HepG2 (cell line): Measurements from ENCODE around the gene IFI27.

Experiments
- CEBPB ChIP-seq: IDR thresholded peaks from 2 replicates; pipeline ENCODE4 v1.6.1; 2011; ENCODE audit warnings: low read depth, low read length, improper control_type of control experiment, borderline replicate concordance
- FOXM1 ChIP-seq: sonication (generic); formaldehyde crosslinking; IDR thresholded peaks from 2 replicates; pipeline ENCODE4 v1.5.0; 2020; ENCODE audit warnings: missing genetic modification reagents
- PCBP1 ChIP-seq: fragments of 200-400 bp; formaldehyde crosslinking; IDR thresholded peaks from 2 replicates; pipeline ENCODE4 v1.6.1; 2017; ENCODE audit warnings: mild to moderate bottlenecking, low read depth, low read length, borderline replicate concordance
- PCBP2 ChIP-seq: fragments of 200-400 bp; formaldehyde crosslinking; optimal IDR thresholded peaks from 2 replicates; pipeline ENCODE3; 2018; ENCODE audit warnings: low read length, low read depth; ENCODE audit not compliant: poor library complexity, severe bottlenecking
- RCOR2 ChIP-seq: IDR thresholded peaks from 2 replicates; pipeline ENCODE4 v1.6.1; 2016; ENCODE audit warnings: missing biosample characterization, missing genetic modification reagents
- ZBTB8A ChIP-seq: sonication (generic); formaldehyde crosslinking; IDR thresholded peaks from 2 replicates; pipeline ENCODE4 v1.4.0; 2020; ENCODE audit warnings: mild to moderate bottlenecking, low read depth, missing genetic modification reagents, borderline replicate concordance
- ZMYM4 ChIP-seq: sonication (generic); formaldehyde crosslinking; IDR thresholded peaks from 2 replicates; pipeline ENCODE4 v1.8.1; 2023; ENCODE audit warnings: mild to moderate bottlenecking, missing genetic modification reagents
- TF ChIP-seq, protein P1 (sequence below): sonication (generic); formaldehyde crosslinking; IDR thresholded peaks from 2 replicates; pipeline ENCODE4 v1.5.0; 2020; ENCODE audit warnings: mild to moderate bottlenecking, missing genetic modification reagents, moderate library complexity
- TF ChIP-seq, protein P2 (sequence below): sonication (generic); formaldehyde crosslinking; IDR thresholded peaks from 2 replicates; pipeline ENCODE4 v1.4.0; 2020; ENCODE audit warnings: mild to moderate bottlenecking, missing genetic modification reagents
- TF ChIP-seq, protein P3 (sequence below): sonication (generic); formaldehyde crosslinking; IDR thresholded peaks from 2 replicates; pipeline ENCODE4 v1.4.0; 2020; ENCODE audit warnings: missing genetic modification reagents

DNA sequence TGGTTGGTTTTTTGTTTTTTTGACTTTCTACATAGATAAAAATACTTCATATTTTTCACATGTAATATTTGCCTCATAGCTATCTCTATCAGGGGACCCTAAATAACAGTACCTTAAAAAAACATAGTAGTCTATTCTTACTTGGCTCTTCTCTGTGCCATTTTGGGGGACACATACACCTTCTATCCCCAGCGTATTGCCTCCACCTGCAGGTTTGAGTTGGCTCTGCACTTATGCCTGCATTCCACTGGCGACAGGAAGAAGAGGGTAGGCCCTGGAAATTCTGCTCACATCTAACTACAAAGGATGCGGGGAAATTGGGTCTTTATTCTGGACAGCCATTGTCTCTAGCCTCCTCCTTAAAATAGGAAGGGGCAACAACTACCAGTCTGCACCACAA, 32.7 kb downstream of the IFI27 start:
- TF ChIP-seq, protein P1, sequence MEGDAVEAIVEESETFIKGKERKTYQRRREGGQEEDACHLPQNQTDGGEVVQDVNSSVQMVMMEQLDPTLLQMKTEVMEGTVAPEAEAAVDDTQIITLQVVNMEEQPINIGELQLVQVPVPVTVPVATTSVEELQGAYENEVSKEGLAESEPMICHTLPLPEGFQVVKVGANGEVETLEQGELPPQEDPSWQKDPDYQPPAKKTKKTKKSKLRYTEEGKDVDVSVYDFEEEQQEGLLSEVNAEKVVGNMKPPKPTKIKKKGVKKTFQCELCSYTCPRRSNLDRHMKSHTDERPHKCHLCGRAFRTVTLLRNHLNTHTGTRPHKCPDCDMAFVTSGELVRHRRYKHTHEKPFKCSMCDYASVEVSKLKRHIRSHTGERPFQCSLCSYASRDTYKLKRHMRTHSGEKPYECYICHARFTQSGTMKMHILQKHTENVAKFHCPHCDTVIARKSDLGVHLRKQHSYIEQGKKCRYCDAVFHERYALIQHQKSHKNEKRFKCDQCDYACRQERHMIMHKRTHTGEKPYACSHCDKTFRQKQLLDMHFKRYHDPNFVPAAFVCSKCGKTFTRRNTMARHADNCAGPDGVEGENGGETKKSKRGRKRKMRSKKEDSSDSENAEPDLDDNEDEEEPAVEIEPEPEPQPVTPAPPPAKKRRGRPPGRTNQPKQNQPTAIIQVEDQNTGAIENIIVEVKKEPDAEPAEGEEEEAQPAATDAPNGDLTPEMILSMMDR = peak; percentile 64
- TF ChIP-seq ZBTB8A (no peak), PCBP2 (no peak), CEBPB (no peak), RCOR2 (no peak), ZMYM4 (CRISPR knock-in tag) (no peak), FOXM1 (CRISPR knock-in tag) (no peak), PCBP1 (no peak)
- TF ChIP-seq, protein P2, sequence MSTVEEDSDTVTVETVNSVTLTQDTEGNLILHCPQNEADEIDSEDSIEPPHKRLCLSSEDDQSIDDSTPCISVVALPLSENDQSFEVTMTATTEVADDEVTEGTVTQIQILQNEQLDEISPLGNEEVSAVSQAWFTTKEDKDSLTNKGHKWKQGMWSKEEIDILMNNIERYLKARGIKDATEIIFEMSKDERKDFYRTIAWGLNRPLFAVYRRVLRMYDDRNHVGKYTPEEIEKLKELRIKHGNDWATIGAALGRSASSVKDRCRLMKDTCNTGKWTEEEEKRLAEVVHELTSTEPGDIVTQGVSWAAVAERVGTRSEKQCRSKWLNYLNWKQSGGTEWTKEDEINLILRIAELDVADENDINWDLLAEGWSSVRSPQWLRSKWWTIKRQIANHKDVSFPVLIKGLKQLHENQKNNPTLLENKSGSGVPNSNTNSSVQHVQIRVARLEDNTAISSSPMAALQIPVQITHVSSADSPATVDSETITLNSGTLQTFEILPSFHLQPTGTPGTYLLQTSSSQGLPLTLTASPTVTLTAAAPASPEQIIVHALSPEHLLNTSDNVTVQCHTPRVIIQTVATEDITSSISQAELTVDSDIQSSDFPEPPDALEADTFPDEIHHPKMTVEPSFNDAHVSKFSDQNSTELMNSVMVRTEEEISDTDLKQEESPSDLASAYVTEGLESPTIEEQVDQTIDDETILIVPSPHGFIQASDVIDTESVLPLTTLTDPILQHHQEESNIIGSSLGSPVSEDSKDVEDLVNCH (CRISPR knock-in tag) = no peak
- TF ChIP-seq, protein P3, sequence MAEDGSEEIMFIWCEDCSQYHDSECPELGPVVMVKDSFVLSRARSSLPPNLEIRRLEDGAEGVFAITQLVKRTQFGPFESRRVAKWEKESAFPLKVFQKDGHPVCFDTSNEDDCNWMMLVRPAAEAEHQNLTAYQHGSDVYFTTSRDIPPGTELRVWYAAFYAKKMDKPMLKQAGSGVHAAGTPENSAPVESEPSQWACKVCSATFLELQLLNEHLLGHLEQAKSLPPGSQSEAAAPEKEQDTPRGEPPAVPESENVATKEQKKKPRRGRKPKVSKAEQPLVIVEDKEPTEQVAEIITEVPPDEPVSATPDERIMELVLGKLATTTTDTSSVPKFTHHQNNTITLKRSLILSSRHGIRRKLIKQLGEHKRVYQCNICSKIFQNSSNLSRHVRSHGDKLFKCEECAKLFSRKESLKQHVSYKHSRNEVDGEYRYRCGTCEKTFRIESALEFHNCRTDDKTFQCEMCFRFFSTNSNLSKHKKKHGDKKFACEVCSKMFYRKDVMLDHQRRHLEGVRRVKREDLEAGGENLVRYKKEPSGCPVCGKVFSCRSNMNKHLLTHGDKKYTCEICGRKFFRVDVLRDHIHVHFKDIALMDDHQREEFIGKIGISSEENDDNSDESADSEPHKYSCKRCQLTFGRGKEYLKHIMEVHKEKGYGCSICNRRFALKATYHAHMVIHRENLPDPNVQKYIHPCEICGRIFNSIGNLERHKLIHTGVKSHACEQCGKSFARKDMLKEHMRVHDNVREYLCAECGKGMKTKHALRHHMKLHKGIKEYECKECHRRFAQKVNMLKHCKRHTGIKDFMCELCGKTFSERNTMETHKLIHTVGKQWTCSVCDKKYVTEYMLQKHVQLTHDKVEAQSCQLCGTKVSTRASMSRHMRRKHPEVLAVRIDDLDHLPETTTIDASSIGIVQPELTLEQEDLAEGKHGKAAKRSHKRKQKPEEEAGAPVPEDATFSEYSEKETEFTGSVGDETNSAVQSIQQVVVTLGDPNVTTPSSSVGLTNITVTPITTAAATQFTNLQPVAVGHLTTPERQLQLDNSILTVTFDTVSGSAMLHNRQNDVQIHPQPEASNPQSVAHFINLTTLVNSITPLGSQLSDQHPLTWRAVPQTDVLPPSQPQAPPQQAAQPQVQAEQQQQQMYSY = no peak
